Activated T-cell treated with anti-CD3 and anti-CD28 coated beads for 4 hours (primary cell): ENCODE measurements around the gene PLSCR4.

ENCODE experiments used
- DNase-seq: peaks from one replicate; pipeline ENCODE4 v3.0.0-alpha.2; 2020

Gene PLSCR4

DNA sequence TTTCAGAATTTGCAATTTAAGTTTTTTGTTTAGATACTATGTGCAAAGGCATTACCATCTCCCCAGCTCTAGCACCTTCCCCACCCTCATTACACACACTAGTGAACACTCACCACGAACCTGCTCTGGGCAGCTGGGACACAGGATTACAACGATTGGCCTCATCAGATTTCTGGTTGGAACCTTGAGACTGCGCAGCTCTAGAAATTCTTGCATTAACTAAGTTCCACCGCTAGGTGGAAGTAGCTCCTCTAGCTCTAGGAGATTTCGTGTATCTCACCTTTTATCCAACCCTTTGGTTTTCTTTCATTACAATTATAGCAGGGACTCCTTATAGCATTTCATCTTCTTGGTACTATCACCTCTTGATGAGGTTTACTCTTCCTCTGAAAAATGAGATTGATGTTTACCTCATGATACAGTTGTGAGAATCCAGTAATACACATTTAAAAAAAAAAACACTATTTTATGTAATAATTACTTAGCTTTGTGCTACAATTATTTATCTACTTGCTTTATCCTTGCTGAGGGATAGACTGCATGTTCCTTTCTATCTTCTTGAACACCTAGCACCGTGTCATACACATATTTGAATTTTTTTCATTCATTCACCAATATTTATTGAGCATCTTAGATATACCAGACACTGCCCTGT is 61.3 kb downstream of the PLSCR4 start:
- DNase-seq, result no peak

DNA sequence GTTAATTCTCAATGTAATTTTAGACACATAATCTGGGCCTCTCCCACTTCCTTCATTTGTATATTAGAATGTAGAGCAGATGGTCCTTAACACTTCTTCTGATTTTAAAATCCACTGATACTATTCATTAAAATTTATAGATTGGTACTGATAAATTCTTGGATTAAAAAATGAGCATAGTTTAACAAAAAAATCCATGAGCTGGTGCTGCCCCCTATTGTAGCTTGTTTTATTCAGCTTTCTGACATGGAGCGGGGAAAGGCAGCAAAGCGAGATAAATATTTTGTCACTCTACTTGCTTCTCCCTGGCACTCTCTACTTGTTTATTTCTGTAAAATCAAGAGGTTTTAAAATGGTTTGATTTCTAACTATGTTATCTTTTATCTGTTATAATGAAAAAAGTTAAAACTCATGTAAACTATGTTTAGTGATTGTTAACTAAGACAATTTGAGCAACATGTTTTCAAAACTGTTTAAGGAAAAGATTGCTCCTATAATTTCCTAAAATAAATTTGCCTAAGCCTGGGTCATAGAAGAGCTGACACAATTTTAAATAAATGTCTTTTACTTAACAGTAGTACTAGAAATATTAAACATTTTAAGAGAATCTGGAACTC is 63.5 kb downstream of the PLSCR4 start:
- no peak for DNase-seq

DNA sequence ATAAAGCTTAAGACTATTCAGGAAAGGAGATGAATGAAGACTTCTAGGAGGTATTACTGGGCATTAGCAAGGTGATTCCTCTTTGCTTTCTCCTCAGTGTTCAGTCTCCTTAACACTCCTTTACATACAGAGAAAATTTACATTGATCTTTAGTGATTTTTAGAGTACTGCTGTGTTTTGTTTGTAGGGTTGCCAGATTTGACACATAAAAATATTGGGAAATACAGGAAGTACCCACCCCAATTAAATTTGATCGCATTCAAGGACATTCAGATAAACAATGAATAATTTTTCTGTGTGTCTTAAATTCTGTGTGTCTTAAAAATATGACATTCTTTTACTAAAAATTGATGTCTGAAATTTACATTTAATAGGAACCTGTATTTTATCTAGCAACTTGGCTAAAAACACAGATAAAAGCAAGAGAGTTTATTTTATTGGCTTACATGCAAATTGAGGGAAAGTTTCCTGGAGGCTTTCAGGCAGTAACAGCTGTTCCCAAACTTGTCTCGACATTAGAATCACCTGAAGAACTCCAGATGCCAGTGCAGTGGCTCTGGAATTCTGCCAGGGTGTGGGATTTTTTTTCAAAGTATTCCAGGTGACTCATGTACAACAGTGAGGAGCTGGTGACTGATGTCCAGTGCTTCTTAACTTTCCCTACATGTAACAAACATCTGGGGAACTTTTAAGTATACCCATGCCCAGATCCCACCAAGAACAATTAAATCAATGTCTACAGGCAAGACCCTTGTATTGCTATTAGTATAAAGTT is 66.5 kb downstream of the PLSCR4 start:
- DNase-seq, result no peak

DNA sequence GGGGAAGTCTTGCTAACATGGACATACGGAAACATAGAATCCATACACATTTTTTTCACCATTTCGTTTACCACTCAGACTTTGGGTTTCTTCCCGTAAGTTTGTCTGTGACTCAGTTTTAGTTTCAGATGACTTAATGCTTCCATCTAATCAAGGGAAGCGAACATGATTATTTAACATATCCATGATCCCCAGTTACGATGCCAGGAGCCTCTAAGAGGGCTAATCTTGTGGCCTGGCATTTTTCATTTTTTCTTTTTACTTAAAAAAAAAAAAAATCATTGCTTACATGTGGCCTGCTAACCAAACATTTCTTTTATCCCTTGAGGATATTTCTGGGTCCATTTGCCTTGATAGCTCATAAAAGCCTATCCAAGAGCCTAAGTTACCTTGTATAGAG is 69.7 kb downstream of the PLSCR4 start:
- DNase-seq, result no peak

DNA sequence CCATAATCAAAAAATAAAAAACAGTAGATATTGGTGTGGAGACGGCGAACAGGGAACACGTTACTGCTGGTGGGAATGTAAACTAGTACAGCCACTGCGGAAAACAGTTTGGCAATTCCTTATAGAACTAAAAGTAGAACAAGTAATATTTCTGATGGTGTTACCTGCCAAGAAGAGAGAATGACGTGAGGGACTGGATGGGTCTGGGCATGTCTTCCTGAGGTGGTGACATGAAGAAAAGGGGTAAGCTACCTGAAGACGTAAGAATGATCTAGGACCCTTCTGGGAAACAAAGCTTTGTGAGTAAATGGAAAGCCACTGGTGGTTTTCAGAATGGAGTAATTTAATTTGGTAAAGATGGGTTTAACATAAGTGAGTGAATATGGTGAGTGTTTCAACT is 70.5 kb downstream of the PLSCR4 start:
- DNase-seq, result no peak

DNA sequence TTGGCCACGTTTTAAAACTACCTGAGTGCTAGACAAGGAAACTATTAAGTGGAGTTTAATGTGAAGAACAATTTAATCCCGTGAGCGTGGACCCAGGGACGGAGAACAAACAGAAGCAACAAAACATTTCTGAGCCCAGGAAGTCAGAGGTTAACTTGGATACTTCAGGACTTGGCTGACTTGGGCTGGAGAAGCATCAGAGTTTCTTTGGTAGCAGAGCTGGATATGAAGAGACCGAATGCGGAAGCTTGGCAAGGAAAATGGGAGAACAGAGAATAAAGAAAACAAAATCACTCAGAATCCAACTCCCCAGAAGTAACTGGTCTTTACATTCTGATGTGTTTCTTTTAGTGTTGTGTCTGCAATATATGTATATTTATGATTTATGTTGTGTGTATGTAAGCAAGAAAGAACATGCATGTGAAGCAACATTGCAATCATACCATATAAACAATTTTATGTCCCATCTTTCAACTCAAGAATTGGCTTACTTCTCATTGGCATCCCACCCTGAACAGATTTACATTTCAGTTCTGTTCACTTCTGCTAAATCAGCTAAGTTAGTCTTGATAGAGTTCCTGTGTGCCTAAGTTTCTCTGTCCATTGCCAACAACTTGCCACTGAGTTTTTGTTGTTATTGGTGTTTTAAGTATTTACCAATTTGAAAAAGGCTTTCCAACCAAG is 72.8 kb downstream of the PLSCR4 start:
- no peak for DNase-seq

DNA sequence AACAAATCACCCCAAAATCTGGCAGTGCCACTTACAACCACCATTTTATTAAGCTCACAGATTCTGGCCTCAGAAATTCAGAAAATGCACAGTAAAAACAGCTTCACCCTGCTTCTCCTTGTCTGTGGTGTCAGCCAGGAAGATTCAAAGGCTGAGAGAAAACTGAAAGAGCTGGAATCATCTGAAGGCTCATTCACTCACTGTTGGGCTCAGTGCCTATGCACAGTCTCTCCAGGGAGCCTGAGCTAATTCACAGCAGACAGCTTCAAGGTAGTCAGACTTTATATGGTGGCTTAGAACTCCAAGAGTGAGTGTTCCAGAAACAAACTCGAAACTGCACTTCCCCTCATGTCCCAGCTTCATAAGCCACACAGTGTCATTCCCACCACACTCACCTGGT is 73.4 kb downstream of the PLSCR4 start:
- DNase-seq, result no peak

DNA sequence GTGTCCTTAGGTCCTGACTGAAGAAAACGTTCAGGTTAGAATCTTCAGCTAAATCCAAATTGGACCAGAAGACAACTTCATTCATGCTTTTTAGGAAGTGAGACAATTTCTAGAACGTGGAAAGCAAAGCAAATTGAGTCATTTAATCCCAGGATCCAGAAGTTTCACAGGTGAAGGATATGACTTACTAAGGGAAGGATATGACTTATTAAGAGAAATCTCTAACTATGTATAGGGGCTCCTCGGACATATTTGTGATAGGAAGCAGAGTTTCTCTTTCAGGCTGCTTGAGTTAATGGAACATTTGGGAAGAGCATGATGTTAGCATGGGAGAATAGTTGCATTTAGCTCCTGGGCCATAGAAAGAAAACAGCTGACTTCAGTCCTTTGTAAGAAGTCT is 73.8 kb downstream of the PLSCR4 start:
- no peak for DNase-seq

DNA sequence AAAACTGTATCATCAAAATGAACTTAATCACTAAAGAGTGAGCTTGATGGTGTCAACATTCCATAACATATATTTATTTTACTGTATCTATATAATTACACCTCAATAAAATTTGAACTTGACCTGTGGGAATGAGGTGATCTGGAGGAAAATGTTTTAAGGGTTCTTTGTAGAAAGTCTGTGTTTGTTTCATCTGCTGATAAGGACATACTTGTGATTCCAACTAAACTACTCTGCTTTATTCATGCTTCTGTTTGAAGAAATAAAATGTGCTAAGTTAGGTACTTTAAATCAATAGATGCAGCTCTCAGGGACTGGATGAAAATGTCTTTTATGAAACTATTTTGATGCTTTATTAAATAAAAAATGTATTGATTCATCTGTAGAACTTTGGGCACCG is 78.3 kb downstream of the PLSCR4 start:
- no peak for DNase-seq

DNA sequence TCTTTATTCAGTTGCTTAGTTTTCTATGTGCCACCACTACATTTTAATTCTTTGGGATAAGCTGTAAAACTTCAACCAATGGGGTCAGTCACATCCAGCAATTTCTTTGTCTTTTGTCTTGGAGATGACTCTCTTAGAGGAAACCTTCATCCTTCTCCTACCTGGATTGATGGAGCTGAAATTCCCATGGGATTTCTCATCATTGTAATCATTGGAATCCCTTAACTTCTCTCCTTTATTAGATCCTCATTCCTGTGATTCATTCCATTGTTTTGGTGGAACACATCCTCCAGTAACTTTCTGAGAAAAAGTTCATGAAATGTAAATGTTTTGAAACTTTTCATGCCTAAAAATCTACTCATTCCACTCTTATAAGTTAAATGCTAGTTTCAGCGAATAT is 80.3 kb downstream of the PLSCR4 start:
- DNase-seq, result no peak

DNA sequence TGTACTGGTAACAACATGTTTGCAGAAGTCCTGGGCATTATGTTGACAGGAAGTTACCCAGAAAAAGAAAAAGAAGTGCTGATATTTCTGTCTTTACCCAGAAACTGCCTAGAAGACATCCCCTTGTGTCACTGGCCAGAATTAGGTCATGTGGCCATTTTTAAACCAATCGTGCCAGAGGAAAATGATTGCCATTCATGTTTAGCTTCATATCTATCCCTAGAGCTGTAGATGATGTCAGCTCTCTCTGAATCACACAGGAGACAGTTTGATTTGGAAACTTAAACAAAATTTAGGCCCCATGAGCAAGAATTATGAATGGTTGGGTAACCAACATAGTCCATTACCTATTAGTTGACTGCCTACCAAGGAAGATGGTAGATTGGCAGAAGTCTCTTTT is 81.0 kb downstream of the PLSCR4 start:
- no peak for DNase-seq

DNA sequence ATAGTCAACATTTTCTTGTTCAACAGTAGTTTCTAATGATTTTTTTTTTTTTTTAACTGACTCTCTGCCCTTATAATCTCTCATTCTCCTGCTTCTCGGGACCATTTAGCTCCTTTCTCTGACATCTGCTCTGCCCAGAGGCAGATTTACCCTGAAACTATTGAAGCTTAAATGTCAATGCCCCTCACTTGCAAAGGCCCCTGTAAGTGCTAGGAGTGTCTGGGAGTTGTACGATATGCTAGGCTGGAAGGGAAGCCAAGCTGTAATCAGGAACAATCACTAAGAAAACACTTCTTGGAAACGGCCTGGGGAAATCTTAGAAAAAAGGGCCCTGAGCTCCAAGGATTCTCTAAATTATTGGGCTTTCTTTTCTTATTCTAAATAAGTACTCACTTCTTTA is 84.1 kb downstream of the PLSCR4 start:
- DNase-seq, result no peak

DNA sequence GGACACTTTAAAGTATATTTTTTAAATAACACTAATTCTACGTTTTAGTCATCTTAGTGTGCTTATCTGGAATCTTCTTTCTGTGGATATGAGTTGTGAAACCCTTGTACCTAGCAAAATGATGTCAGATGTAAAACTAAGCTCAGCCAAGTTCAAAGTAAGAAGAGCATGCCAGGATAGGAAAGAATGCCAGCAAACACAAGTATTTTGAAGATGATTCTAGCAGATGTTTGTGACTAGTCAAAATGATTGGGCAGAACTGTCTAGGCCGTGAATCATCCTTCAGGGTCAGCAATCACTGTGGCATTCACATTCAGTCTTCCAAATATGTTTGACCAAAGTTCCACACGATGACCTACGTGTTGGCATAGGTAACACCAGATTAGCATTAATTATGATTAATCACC is 84.5 kb downstream of the PLSCR4 start:
- DNase-seq, result no peak

DNA sequence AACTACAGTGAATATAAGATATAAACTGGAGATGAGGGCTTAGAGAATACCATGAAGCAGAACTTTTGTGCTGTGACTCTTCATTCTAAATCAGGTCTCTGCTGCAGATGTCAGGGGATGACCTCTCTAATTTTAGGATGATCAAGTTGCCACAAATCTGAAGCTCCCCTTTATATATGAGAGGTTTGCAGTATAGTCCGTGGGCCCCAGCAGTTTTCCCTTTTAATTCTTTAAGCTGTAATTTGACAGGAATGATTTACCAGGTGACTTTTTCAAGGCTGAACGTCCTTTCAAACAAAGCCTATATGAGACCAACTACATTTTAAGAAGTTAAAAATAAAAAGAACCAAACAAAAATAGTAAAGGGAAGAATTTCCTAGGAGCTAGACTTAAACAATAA is 85.0 kb downstream of the PLSCR4 start:
- no peak for DNase-seq

DNA sequence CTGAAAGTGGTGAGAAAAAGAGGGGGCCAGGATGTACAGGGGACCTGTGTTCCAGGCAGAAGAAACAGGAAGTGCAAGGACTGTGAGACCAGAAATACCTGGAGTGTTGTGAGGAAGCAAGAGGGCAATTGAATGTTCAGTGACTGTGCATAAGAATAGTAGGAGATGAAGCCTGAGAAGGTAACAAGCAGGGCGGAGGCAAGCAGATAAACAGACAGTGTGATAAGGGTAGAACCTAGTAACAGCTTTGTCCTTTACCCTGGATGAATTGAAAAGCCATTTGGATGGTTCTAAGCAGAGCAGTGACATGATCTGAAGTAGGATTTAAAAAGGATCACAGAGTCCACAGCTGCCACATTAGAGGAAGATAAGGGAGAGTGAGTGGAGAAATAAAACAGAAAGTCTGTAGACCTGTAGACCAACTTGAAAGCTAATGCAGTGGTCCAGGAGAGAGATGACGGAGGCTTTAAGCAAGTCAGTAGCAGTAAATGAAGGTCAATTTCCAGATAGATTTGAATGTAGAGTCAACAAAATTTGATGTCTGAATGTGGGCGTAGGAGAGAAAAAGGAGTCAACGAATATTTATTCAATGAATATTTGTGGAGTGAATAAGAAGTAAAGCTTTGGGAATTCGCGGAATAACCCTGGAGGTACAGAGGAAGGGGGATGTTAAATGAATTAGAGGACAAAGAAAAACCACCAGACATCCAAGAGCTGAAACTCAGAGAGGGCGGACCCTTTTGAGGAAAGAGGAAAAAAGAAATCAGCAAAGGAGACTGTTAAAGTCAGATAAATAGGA is 85.7 kb downstream of the PLSCR4 start:
- no peak for DNase-seq

DNA sequence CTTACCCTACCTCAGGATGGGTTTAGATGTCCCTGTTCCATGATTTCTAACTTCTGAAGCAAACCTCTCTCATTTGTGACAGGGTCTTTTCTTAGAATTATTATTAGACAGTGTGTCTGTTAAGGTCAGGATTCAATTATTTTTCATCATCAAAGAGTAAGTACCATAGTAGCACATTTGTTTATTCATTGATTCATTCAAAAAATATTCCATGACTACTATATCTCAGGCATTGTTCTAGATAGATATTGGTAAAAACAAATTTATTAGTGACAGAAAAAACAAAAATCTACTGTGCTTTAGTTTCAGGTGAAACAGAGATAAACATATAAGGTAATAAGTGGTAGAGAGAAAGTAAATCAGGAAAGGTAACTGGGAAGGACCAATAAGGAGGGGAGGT is 86.4 kb downstream of the PLSCR4 start:
- no peak for DNase-seq

DNA sequence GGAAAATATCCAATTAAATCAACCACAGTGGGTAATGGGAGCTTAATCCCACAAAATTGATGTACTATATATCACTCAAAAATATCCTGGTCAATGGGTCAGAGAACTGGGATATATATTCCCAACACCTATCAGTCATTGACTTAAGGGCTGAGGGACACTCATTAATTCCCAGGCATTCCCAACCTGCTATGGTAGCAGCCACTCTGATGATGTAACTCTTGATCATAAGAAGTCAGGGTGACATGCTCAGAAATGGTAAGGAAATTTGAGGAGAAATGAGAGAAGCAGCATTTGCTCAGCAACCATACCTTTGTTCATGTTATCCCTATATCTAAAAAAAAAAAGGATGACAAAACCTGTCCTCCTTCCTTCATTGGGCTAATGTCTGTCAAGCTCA is 86.8 kb downstream of the PLSCR4 start:
- DNase-seq, result no peak

DNA sequence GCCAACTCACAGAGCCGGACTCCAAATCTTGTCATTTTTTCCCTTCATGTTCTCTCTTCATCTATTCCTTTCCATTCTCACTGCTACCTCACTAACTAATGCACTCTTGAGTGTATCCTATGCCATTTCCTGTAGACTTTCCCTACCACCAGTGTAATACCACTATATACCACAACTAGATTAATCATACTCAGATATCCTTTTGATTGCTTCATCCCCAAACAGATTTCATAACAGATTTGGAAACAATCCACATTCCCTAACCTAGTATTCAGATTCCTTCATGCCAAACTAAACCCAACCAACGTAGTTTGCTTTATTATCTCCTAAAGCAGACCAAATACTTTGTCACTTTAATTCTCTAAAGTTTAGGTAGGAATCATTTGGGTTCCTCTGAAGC is 87.3 kb downstream of the PLSCR4 start:
- DNase-seq, result no peak

DNA sequence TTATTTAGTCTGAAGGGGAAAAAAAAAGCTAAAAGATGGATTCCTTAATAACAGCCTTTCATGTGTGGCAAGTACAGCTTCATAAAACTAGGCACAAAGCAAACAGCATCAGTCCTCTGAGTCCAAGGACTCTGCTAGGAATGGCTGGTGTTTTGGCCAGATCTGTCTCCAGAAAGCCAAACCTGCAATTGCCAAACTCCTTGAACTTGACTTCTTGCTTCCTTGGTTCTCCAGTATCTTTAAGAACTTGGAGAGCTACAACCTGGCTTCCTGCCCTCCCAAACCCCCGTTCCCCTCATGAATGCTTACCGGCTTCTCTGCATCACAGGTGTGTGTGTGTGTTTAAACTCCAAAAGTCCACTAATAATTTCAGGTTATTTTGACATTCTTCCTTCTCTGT is 88.3 kb downstream of the PLSCR4 start:
- DNase-seq, result no peak

DNA sequence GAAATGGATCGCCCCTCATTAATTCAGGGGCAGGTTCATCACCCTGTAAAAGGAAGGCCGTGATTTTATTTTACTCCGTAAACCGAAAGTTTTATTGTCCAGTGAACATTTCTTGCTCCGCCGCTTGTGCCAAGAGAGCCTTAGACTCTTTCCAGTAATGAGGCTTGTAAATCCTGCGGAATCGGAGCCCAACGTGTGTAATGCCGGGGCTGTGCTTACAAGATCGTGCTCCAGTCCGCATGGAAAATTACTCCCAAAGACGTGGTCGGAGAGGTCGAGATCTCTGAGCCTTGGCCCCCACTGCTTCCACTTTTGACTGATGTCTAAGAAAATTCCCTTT is 89.3 kb downstream of the PLSCR4 start:
- DNase-seq, result no peak

DNA sequence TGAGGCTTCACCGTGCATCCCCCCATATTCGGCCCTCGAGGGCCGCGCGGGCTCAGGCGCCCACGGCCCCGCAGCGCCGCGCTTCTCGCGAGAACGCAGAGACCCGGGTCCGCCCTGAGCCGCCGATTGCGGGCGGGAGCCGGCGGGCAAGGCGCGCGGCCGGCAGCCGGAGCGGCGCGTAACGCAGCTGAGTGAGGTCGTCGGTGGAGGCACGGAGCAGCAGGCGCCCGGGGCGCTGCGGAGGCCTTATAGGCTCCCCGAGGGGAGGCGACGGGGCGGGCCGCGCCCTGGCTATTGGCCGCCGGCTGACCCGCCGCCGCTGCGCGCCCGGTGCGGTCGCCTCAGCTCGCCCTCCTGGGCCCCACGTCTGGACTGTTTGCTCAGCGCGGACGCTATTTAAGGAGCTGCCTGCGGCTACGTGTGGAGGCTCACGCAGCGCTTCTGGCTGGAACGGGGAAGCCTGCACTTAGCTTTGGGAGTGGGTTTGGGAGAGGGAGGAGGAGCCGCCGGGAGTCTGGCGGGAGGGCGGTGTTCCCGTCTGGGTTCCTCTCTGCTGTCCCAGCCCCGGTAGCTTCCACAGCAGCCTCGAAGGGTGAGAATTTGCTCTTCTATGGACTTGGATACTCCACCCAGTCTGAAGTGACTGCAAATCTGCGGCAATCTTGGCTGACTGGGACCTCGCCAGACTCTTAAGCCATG is 89.8 kb downstream of the PLSCR4 start, which contains the start of gene PLOD2:
Gene PLOD2, minus strand, starts transcription at position 221 of the 699 bp plus-strand sequence. Its CDS starts 195 bp downstream, at position 26.
- no peak for DNase-seq

DNA sequence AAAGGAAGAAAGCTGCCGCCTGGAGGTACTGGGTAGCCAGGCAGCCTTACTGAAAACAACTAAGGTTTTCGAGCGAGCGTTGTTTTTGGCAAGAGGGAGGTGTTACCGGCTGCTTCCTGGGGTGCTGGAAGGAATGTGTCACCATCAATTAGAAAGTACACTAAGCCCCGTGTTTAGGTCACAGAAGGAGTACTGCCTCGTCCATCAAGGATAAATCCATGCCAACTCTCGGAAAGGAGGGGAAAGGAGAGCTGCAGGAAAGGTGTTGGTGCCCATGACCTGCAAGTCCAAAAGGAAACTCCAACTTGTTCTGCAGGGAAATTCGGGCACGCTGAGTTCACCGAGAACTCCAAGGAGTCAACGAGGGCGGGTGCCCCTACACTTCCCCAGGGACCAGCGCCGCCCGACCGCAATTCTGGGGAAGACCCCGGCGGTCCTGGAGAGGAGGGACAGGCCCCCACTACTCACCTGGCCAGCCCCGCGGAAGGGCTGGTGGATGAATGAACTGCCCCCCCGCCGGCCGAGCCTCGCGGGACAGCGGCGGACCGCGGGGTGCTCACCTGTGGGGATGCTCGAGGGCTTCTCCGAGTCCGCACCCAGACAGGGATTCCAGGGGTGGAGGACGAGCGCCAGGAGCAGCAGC is 90.5 kb downstream of the PLSCR4 start:
- DNase-seq, result no peak
